ENCODE results near the gene GSTM1.
"Not testable (repeated sequence)": the region's sequence is repeated elsewhere in the genome, so short reads cannot be mapped to it uniquely, and the experiment has no call there.

GSTM1 gene

DNA sequence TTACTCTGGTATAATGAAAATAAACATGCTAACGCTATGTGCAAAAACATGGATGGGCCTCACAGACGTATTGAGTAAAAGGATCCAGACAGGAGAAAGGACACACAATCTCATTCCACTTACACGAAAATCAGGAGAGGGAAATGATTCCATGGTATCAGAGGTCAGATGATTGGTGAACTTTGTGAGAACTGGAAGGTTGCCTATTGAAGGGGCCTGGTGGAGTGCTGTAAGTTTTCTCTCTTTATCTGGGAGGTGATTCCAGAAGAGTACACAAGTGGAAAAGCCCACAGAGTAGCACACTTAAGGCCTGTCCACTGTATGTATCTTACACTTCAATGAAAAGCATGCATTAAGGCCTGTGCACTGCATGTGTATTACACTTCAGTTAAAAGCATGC is 10.2 kb upstream of the GSTM1 start:
- DNase-seq (ENCODE audit: low spot score) (no peak), ATAC-seq (ENCODE audit: low read depth) (no peak)
- no peaks in the 10 kb centered on the region for H3K36me3 ChIP-seq (ENCODE audit: low read depth)
- no peaks in the 10 kb centered on the region for H3K9me3 ChIP-seq (ENCODE audit: severe bottlenecking)
- H3K27me3 ChIP-seq (ENCODE audit: insufficient read depth, poor library complexity, severe bottlenecking), result no peaks in the 10 kb centered on the region
- no peak overlapping the region for H3K27ac ChIP-seq (ENCODE audit: poor library complexity, severe bottlenecking)
- TF ChIP-seq, protein P1, sequence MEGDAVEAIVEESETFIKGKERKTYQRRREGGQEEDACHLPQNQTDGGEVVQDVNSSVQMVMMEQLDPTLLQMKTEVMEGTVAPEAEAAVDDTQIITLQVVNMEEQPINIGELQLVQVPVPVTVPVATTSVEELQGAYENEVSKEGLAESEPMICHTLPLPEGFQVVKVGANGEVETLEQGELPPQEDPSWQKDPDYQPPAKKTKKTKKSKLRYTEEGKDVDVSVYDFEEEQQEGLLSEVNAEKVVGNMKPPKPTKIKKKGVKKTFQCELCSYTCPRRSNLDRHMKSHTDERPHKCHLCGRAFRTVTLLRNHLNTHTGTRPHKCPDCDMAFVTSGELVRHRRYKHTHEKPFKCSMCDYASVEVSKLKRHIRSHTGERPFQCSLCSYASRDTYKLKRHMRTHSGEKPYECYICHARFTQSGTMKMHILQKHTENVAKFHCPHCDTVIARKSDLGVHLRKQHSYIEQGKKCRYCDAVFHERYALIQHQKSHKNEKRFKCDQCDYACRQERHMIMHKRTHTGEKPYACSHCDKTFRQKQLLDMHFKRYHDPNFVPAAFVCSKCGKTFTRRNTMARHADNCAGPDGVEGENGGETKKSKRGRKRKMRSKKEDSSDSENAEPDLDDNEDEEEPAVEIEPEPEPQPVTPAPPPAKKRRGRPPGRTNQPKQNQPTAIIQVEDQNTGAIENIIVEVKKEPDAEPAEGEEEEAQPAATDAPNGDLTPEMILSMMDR (IDR thresholded peaks at IDR 0.05; ENCODE audit: poor library complexity, severe bottlenecking), result no peak
- no peaks in the 10 kb centered on the region for H3K4me1 ChIP-seq (ENCODE audit: insufficient read depth, poor library complexity, severe bottlenecking)
- H3K4me3 ChIP-seq (ENCODE audit: severe bottlenecking), result no peak overlapping the region

DNA sequence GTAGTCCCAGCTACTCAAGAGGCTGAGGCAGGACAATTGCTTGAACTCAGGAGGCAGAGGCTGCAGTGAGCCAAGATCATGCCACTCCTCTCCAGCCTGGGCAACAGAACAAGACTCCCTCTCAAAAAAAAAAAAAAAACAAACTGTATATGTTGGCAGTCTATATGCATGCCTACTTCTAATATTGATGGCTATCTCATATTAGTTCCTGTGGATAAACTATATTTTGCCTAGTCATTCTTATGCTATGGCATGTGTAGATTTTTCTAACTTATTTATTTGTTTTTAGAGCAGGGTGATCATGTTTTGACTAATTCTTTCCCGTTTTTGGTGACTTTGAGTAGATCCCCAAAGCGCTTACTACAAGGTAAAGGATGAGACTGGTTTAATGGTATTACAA is 9.0 kb upstream of the GSTM1 start:
- H3K4me1 ChIP-seq (ENCODE audit: insufficient read depth, poor library complexity, severe bottlenecking); H3K9me3 ChIP-seq (ENCODE audit: severe bottlenecking); ATAC-seq (ENCODE audit: low read depth); H3K36me3 ChIP-seq (ENCODE audit: low read depth); H3K4me3 ChIP-seq (ENCODE audit: severe bottlenecking); H3K27ac ChIP-seq (ENCODE audit: poor library complexity, severe bottlenecking); DNase-seq (ENCODE audit: low spot score); H3K27me3 ChIP-seq (ENCODE audit: insufficient read depth, poor library complexity, severe bottlenecking): not testable (repeated sequence)

DNA sequence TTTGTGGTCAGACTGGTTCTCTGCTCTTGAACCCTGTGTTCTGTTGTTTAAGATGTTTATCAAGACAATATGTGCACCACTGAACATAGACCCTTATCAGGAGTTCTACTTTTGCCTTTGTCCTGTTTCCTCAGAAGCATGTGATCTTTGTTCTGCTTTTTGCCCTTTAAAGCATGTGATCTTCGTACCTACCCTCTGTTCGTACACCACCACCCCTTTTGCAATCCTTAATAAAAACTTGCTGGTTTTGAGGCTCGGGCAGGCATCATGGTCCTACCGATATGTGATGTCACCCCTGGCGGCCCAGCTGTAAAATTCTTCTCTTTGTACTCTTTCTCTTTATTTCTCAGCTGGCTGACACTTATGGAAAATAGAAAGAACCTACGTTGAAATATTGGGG is 2.8 kb upstream of the GSTM1 start:
- DNase-seq (ENCODE audit: low spot score); H3K4me3 ChIP-seq (ENCODE audit: severe bottlenecking); H3K4me1 ChIP-seq (ENCODE audit: insufficient read depth, poor library complexity, severe bottlenecking); H3K9me3 ChIP-seq (ENCODE audit: severe bottlenecking); H3K27me3 ChIP-seq (ENCODE audit: insufficient read depth, poor library complexity, severe bottlenecking); ATAC-seq (ENCODE audit: low read depth); H3K36me3 ChIP-seq (ENCODE audit: low read depth); H3K27ac ChIP-seq (ENCODE audit: poor library complexity, severe bottlenecking): not testable (repeated sequence)

DNA sequence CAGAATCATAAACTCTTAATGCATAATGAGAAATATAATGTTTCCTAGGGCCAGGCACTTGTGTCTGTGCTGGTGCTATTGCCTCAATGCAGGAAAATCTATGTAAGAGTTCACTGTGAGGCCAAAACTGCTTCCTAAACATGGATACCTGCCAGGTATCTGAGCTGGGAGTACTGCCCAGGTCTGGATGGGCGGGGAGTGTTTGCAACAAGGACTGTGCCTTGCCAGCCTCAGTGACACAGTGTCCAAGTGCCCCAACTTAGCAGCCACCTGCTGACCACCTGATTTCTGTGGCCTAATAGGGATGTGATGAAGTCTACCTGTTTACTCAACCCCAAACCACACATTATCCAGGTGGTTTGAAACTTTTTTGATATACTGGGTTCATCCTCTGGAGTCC is 2.2 kb upstream of the GSTM1 start:
- H3K36me3 ChIP-seq (ENCODE audit: low read depth); H3K4me1 ChIP-seq (ENCODE audit: insufficient read depth, poor library complexity, severe bottlenecking); H3K4me3 ChIP-seq (ENCODE audit: severe bottlenecking); H3K9me3 ChIP-seq (ENCODE audit: severe bottlenecking); ATAC-seq (ENCODE audit: low read depth); DNase-seq (ENCODE audit: low spot score); H3K27ac ChIP-seq (ENCODE audit: poor library complexity, severe bottlenecking); H3K27me3 ChIP-seq (ENCODE audit: insufficient read depth, poor library complexity, severe bottlenecking): not testable (repeated sequence)

DNA sequence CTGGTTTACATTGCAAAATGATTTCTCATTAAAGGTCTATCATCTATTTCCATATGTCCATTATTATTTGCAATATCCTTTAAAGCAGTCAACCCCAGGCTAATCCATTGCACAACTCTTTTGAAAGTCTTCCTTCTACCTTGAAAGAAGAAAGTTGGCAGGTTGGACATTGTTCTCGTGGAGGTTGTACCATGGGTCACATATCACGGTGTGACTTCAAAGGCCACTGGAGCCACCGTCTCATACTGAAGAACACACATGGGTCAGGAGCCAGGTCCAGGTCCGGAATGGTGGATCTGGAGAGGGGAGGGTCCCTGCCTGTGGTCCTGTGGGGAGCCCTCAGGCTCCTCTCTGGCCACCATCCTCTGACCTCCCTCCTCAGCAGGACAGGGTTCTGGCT is 1.7 kb upstream of the GSTM1 start:
- not testable (repeated sequence) for H3K36me3 ChIP-seq (ENCODE audit: low read depth); DNase-seq (ENCODE audit: low spot score); ATAC-seq (ENCODE audit: low read depth); H3K9me3 ChIP-seq (ENCODE audit: severe bottlenecking); H3K27ac ChIP-seq (ENCODE audit: poor library complexity, severe bottlenecking); H3K4me1 ChIP-seq (ENCODE audit: insufficient read depth, poor library complexity, severe bottlenecking); H3K4me3 ChIP-seq (ENCODE audit: severe bottlenecking); H3K27me3 ChIP-seq (ENCODE audit: insufficient read depth, poor library complexity, severe bottlenecking)

DNA sequence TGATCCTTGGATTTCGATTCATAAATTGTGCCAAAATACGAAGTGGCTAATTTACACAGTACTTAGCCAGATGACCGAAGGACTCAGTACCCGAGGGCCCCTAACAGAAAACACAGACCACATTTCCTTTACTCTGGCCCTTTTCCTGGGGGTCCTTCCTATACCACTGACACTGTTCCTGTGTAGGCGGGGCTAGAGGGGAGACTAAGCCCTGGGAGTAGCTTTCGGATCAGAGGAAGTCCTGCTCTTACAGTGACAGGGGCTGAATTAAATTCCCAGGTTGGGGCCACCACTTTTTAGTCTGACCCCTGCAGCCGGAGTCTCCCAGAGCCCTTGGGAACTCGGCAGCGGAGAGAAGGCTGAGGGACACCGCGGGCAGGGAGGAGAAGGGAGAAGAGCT is 508 bp upstream of the GSTM1 start:
- not testable (repeated sequence) for H3K4me1 ChIP-seq (ENCODE audit: insufficient read depth, poor library complexity, severe bottlenecking); ATAC-seq (ENCODE audit: low read depth); H3K36me3 ChIP-seq (ENCODE audit: low read depth); DNase-seq (ENCODE audit: low spot score); H3K27me3 ChIP-seq (ENCODE audit: insufficient read depth, poor library complexity, severe bottlenecking); H3K27ac ChIP-seq (ENCODE audit: poor library complexity, severe bottlenecking); H3K9me3 ChIP-seq (ENCODE audit: severe bottlenecking); H3K4me3 ChIP-seq (ENCODE audit: severe bottlenecking)

DNA sequence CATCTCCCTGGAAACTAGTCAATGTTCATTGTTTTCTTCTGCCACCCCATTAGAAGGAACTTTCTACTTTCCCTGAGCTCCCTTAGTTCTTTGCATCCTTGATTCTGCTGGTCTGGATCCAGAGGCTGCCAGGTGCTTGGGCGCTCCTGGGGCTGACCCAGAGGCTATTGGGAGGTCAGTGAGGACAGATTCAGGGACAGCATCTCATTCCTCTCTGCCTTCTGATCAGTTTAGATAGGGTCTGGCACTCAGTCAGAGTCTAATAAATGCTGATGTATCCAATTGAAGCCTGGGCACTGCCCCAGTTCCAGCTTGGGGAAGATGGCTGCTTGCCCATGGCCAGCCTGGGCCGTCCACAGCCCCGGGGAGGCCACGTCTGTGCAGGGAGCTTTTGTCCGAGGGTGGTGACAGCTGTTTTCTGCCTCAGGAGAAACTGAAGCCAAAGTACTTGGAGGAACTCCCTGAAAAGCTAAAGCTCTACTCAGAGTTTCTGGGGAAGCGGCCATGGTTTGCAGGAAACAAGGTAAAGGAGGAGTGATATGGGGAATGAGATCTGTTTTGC is 2.3 kb downstream of the GSTM1 start:
- ATAC-seq (ENCODE audit: low read depth) (no peak), DNase-seq (ENCODE audit: low spot score) (no peak)
- Histone ChIP-seq H3K9me3 (ENCODE audit: severe bottlenecking) (no peaks in the 10 kb centered on the region), H3K36me3 (ENCODE audit: low read depth) (no peaks in the 10 kb centered on the region), H3K4me1 (ENCODE audit: insufficient read depth, poor library complexity, severe bottlenecking) (no peaks in the 10 kb centered on the region), H3K4me3 (ENCODE audit: severe bottlenecking) (no peak overlapping the region), H3K27me3 (ENCODE audit: insufficient read depth, poor library complexity, severe bottlenecking) (no peaks in the 10 kb centered on the region), H3K27ac (ENCODE audit: poor library complexity, severe bottlenecking) (no peak overlapping the region)
- TF ChIP-seq, protein P1 (IDR thresholded peaks at IDR 0.05; ENCODE audit: poor library complexity, severe bottlenecking), result no peak

Measured in RWPE2 (cell line).